GM18909 (cell line): ENCODE measurements around the gene DOCK11.

Experiments
- ATAC-seq: cut with Tn5 transposase; IDR thresholded peaks from one replicate; pipeline ENCODE4 v1.9.1; 2021; ENCODE audit warnings: mild to moderate bottlenecking; ENCODE audit not compliant: unreplicated experiment, poor library complexity

Gene DOCK11

GRCh38 chrX:118499295-118499694 lies 3.7 kb downstream of the DOCK11 start:
- ATAC-seq, result no peak

DNA sequence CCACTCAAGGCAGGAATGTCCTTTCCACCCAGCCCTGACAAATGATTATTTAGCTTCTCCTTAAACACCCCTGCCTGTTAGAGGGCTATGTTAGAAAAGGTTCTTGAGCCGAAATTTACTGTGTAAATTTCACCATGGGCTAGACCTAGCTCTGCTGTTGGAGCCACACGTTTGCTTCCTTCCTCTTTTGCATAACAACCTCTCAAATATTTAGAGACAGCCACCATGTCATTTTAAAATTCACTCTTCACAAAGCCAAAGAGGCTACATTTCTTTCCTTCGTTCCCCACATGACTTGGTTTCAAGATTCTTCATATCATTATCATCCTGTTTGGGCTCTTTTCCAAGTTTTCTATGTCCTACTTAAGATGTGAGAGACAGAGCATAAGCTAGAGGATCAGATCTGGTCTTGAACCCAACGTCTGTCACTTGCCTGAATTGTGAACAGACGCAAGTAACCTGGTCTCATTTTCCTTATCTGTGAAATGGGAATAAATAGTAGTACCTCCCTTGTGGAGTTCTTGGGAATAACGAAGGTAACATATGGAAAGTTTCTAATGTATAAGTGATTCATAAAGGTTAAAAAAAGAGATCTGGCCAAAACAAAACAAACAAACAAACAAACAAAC lies 6.7 kb downstream of the DOCK11 start:
- no peak for ATAC-seq

- ATAC-seq, result no peak
Measured at GRCh38 chrX:118503260-118504041, 7.8 kb downstream of the DOCK11 start.

GRCh38 chrX:118504581-118504980 lies 9.0 kb downstream of the DOCK11 start:
- no peak for ATAC-seq

DNA sequence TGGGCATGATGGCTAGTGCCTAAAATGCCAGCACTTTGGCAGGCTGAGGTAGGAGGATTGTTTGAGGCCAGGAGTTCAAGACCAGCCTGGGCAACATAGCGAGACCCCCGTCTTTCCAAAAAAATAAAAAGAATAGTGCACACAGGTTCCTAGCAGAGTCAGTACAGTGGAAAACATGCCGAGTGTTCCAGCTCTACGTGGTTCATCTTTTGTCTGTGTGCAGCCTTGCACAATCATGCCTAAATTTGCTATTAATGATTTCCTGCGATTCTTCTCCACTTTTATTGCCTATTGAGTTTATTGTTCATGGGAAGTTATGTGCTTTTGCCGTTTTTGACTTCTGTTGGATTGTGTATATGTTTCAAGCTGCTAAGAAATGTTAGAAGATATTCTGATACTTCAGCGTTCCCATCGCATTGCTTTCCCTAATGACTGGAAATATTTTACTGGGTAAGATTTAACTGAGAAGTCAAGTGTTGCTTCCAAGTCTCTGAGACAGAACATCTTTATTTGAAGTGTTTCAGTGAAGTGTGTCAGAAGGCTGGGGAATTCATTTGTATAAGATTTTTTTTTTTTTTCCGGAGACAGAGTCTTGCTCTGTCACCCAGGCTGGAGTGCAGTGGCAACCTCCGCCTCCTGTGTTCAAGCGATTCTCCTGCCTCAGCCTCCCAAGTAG lies 11.3 kb downstream of the DOCK11 start:
- no peak for ATAC-seq

GRCh38 chrX:118507766-118508165 lies 12.2 kb downstream of the DOCK11 start:
- no peak for ATAC-seq

GRCh38 chrX:118508221-118508620 lies 12.6 kb downstream of the DOCK11 start:
- no peak for ATAC-seq

- ATAC-seq, result no peak
Measured at GRCh38 chrX:118508635-118509034, 13.0 kb downstream of the DOCK11 start.

DNA sequence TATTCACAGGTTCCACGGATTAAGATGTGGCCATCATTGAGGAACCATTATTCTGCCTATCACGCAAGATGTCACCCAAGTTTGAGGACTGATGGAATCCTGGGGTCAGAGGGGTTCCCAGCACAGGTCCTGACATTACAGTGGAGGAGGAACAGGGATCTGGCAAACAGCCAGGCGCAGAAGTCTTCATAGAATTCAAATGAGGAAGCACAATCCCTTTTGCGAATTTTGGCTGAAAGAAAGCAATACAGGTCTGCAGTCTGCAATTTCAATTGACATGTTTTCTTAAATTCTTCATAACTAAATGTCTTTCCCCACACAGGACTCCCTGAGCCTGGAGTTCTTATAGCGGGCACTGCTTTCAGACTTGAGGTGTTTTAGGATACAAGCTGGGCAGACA lies 14.5 kb downstream of the DOCK11 start:
- no peak for ATAC-seq

GRCh38 chrX:118513120-118513898 lies 17.7 kb downstream of the DOCK11 start:
- ATAC-seq, result no peak

DNA sequence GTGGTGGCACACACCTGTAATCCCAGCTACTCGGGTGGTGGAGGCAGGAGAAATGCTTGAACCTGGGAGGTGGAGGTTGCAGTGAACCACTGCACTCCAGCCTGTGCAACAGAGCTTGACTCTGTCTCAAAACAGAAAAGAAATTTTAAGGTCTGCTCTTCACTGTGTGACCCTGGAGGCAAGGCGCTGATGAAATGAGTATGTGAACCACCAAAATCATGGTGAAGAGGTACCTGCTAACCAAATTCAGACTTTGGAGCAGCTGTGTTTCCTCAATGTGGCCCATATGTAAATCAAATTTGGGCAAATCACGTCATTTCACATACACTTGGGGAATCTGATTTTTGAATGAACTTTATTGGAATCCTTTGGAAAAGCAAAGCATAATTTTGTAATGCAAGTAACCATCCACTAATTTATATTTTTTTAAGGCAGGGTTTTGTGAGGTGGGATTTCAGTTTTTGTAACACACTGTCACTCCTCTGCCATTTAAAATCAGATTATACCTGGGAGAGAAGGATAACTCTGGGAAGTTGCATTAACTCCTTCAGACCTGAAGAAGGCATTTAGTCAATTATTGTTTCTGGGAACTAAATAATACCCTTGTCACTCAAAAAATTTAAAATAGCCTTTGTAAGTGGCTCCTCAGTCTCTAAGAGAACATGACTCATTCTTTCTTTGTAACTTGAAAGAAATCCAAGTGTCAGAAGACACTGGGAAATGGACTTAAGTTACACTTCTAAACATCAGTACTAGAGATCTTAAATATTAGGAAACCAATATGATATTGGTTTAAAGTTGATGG lies 24.0 kb downstream of the DOCK11 start:
- no peak for ATAC-seq

GRCh38 chrX:118520216-118521206 lies 24.9 kb downstream of the DOCK11 start:
- ATAC-seq, result no peak

GRCh38 chrX:118521435-118521834 lies 25.8 kb downstream of the DOCK11 start:
- ATAC-seq, result no peak

- no peak for ATAC-seq
Measured at GRCh38 chrX:118522230-118522926, 26.8 kb downstream of the DOCK11 start.

GRCh38 chrX:118523920-118524319 lies 28.3 kb downstream of the DOCK11 start:
- ATAC-seq, result peak; percentile 34

DNA sequence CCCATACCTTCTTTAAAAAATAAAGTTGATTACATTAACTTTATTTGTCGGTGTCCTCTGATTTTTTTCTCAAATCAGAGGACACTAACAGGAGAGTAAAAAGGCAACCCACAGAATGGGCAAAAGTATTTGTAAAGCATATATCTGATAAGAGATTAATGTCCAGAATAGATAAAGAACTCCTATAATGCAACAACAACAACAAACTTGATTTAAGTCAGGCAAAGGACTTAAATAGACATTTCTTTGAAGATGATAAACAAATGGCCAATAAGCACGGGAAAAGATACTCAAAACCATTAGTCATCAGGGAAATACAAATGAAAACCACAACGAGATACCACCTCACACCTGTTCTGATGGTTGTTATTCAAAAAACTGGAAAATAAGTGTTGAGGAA lies 28.7 kb downstream of the DOCK11 start:
- no peak for ATAC-seq

DNA sequence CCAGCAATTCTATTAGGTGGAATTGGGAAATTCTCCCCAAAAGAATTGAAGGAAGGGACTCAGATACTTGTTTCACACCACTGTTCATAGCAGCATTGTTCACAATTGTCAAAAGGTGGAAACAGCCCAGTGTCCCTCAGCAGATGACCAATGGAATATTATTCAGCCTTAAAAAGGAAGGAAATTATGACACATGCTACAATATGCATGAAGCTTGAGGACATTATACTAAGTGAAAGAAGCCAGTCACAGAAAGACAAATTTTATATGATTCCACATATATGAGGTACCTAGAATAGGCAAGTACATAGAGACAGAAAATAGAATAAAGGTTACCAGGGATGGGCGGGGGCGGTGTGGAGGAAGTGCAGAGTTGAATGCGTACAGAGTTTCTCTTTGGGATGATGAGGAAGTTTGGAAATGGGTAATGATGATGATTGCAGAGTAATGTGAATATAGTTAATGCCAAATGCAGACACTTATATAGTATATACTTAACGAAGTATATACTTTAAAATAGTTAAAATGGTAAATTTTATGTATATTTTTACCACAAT lies 29.6 kb downstream of the DOCK11 start:
- no peak for ATAC-seq

DNA sequence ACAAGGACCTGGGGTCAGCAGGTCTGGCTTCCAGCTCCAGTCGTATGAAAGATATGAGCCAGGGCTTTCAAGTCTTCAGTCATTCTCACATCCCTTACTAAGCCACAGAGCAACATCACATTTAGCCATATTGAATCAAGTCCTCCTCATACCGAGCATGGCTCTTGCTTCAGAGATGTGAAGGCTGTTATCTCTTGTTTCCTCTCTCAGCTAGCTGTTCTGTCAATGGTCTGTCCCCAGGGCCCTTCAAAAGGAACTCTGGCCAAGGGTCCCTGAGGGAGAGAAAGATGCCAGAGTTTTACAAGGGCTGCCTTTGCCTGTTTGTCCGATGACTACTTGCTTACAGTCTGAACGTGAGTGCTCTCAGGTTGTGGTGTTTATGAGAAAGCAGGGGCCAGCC lies 30.5 kb downstream of the DOCK11 start:
- no peak for ATAC-seq
